DND-41 (cell line): Measurements from ENCODE around the gene MRPL4.

Source experiments
- ATAC-seq: fragments of 200-7000 bp; cut with Tn5 transposase; 3 replicates; pipeline ENCODE4 v1.9.1; 2021; ENCODE audit warnings: low read depth; ENCODE audit not compliant: insufficient read depth
- DNase-seq: peaks from one replicate; pipeline ENCODE4 v3.0.0-alpha.2; 2020
- H2AFZ ChIP-seq: 2 replicates; pipeline ENCODE4 v1.6.0; 2012; ENCODE audit warnings: low read depth, low read length
- H3K27ac ChIP-seq: 2 replicates; pipeline ENCODE4 v1.5.1; 2012; ENCODE audit warnings: low read length, inconsistent platforms
- H3K27me3 ChIP-seq: fragments of 200-600 bp; sonication (generic); 2 replicates; pipeline ENCODE4 v1.6.0; 2012; ENCODE audit warnings: low read length, mild to moderate bottlenecking, inconsistent platforms; ENCODE audit not compliant: insufficient read depth, poor library complexity
- H3K36me3 ChIP-seq: 2 replicates; pipeline ENCODE4 v1.5.1; 2012; ENCODE audit warnings: low read length, inconsistent platforms; ENCODE audit not compliant: insufficient read depth
- H3K4me1 ChIP-seq: 2 replicates; pipeline ENCODE4 v1.5.1; 2012; ENCODE audit warnings: mild to moderate bottlenecking, low read length; ENCODE audit not compliant: insufficient read depth
- H3K4me2 ChIP-seq: 2 replicates; pipeline ENCODE4 v1.6.0; 2012; ENCODE audit warnings: mild to moderate bottlenecking, moderate library complexity, low read length, inconsistent platforms; ENCODE audit not compliant: insufficient read depth
- H3K4me3 ChIP-seq, 2 experiments: fragments of 200-600 bp in 1 of 2; shearing (Covaris generic) in 1 of 2; 2 replicates each; pipeline ENCODE4 v1.5.1; 2012 to 2016; ENCODE audit warnings: inconsistent platforms in 2 of 2, low read length in 2 of 2, mild to moderate bottlenecking in 2 of 2, low read depth in 1 of 2, moderate library complexity in 1 of 2
- H3K79me2 ChIP-seq: 2 replicates; pipeline ENCODE4 v1.6.0; 2012; ENCODE audit warnings: low read length, inconsistent platforms; ENCODE audit not compliant: insufficient read depth
- H3K9ac ChIP-seq: 2 replicates; pipeline ENCODE4 v1.6.0; 2012; ENCODE audit warnings: low read depth, mild to moderate bottlenecking, inconsistent platforms, low read length, moderate library complexity
- H3K9me3 ChIP-seq: 2 replicates; pipeline ENCODE4 v1.5.1; 2012; ENCODE audit warnings: low read length, moderate library complexity, mild to moderate bottlenecking, inconsistent platforms; ENCODE audit not compliant: insufficient read depth, severe bottlenecking
- H4K20me1 ChIP-seq: 2 replicates; pipeline ENCODE4 v1.6.0; 2012; ENCODE audit warnings: low read length; ENCODE audit not compliant: insufficient read depth
- EZH2 ChIP-seq: IDR thresholded peaks from 3 replicates; pipeline ENCODE4 v1.6.1; 2012; ENCODE audit warnings: borderline replicate concordance, low read depth, mild to moderate bottlenecking, moderate library complexity, low read length, inconsistent platforms; ENCODE audit not compliant: severe bottlenecking
- TF ChIP-seq, protein P1 (sequence below): IDR thresholded peaks from 2 replicates; pipeline ENCODE4 v1.5.1; 2012; ENCODE audit warnings: borderline replicate concordance, low read length, moderate library complexity, mild to moderate bottlenecking; ENCODE audit not compliant: poor library complexity, severe bottlenecking; ENCODE audit errors: extremely low read depth

Gene MRPL4

DNA sequence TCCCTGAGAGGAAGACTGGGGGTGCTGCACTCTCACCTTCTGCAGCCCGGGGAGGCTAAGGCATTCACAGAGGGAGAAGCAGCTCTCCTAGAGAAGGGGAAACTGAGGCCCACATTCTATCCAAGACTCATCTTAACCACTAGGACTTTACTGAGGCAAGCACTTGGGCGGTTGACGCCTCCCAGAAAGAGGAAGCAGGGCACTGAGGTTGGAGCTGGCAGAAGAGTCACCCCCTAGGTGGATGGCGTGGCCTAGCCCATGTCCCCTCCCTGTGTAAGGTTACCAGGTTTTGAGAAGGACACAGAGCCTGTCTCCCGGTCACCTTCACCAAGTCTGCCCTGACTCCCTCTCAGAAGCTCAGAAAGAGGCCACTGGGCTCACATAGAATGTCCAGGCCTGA, 23.6 kb upstream of the MRPL4 start:
- no peaks in the 10 kb centered on the region for H3K79me2 ChIP-seq
- peaks cover 20% of the 10 kb centered on the region for H3K4me1 ChIP-seq
- H2AFZ ChIP-seq: no peak overlapping the region
- H3K9me3 ChIP-seq: no peaks in the 10 kb centered on the region
- DNase-seq: no peak
- H3K36me3 ChIP-seq: no peaks in the 10 kb centered on the region
- TF ChIP-seq, protein P1, sequence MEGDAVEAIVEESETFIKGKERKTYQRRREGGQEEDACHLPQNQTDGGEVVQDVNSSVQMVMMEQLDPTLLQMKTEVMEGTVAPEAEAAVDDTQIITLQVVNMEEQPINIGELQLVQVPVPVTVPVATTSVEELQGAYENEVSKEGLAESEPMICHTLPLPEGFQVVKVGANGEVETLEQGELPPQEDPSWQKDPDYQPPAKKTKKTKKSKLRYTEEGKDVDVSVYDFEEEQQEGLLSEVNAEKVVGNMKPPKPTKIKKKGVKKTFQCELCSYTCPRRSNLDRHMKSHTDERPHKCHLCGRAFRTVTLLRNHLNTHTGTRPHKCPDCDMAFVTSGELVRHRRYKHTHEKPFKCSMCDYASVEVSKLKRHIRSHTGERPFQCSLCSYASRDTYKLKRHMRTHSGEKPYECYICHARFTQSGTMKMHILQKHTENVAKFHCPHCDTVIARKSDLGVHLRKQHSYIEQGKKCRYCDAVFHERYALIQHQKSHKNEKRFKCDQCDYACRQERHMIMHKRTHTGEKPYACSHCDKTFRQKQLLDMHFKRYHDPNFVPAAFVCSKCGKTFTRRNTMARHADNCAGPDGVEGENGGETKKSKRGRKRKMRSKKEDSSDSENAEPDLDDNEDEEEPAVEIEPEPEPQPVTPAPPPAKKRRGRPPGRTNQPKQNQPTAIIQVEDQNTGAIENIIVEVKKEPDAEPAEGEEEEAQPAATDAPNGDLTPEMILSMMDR: no peak
- no peak for TF ChIP-seq EZH2
- no peak overlapping the region for H3K27ac ChIP-seq
- no peak overlapping the region for H3K4me2 ChIP-seq
- H4K20me1 ChIP-seq: no peaks in the 10 kb centered on the region; the same call in none of the 2 replicates
- ATAC-seq: no peak
- H3K27me3 ChIP-seq: peaks cover 10% of the 10 kb centered on the region
- H3K9ac ChIP-seq: no peak overlapping the region
- no peak overlapping the region for H3K4me3 ChIP-seq

DNA sequence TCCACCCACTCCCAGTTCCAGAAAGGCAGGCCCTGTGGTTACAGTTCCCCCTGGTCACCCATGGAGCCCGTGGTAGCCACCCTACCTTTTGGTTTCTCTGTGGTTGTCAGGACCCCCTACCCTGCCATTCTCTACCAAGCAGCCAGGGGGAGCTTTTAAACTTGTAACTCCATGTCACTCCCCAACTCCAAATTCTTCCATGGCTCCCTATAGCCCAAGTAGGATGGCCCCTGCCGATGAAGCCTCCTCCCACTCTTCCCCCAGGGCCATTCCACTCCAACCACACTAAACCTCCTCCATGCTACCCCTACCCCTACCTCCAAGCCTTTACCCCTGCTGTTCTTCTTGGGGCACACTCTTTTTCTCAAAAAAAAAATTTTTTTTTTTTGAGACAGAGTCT, 23.1 kb upstream of the MRPL4 start:
- Histone ChIP-seq H3K4me2 (no peak overlapping the region), H3K27ac (no peak overlapping the region), H3K9ac (no peak overlapping the region), H3K4me3 (no peak overlapping the region), H2AFZ (no peak overlapping the region), H3K27me3 (peaks cover 10% of the 10 kb centered on the region), H3K79me2 (no peaks in the 10 kb centered on the region), H3K36me3 (no peaks in the 10 kb centered on the region), H3K4me1 (peaks cover 20% of the 10 kb centered on the region), H3K9me3 (no peaks in the 10 kb centered on the region), H4K20me1 (no peaks in the 10 kb centered on the region; the same call in none of the 2 replicates)
- 0 out of 3 replicates have a peak, but pooled peaks have one; percentile 29 for ATAC-seq
- TF ChIP-seq, protein P1: peak; percentile 66
- no peak for TF ChIP-seq EZH2
- peak; percentile 40 for DNase-seq

DNA sequence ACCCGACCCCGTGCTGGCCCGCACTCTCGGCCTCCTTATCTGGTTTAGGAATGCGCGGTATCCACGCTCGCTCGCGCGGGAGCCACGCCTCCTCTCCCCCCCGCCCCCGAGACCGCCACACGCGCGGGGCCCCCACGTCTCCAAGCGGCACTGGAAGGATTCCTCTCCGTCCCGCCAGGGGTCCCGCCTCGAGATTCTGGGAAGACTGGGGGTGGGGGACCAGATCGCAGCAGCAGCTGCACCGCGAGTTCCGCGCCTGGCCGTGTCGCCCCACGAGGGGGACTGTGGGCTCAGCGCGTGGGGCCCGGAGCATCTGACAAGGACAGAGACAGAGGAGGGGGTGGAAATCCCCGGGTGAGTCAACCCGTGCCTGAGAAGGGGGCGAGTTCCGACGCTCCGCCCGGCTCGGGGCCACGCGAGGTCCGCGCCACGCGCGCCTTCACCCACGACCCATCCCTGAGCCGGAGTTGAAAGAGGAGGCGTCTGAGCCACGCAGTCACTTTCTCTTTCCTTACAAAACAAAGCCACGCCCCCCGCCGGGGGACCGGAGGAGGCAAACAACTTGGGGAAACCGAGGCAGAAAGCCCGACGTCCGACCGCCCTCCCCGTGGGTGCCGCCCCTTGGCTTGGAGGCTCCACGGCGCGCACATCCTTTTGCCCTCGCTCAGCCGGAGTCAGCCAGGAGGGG, 21.7 kb upstream of the MRPL4 start:
- Histone ChIP-seq H2AFZ (peak overlapping the region; percentile 80), H3K9me3 (no peaks in the 10 kb centered on the region), H3K4me3 (peak overlapping the region; percentile 24 to 58; a peak in 3 of 4 replicates), H3K27ac (peak overlapping the region; percentile 50; the same call in 1 of the 2 replicates), H3K27me3 (peaks cover 10% of the 10 kb centered on the region), H3K4me1 (peaks cover 22% of the 10 kb centered on the region), H3K9ac (peak overlapping the region; percentile 70), H4K20me1 (no peaks in the 10 kb centered on the region; the same call in 1 of the 2 replicates), H3K36me3 (no peaks in the 10 kb centered on the region), H3K4me2 (peak overlapping the region; percentile 87), H3K79me2 (no peaks in the 10 kb centered on the region)
- DNase-seq: peak; percentile 44
- peak; percentile 35; the same call in 2 of the 3 replicates for ATAC-seq
- no peak for TF ChIP-seq EZH2
- TF ChIP-seq, protein P1: no peak
